ENCODE results near the gene TNXB. TPM values are rescaled to one million over a fixed set of nuclear protein-coding genes. Genes with fewer than 3 reads are reported as not detected.
A peak's percentile ranks its signal among the peaks of the same experiment; 100 is the strongest.

Gene TNXB
- total and polyA plus RNA-seq, 8 donors, result 15.1 to 408 (median 44.6) TPM

- Histone ChIP-seq H3K4me1 (peaks cover 21 to 51% (median 41%) of the 10 kb centered on the region in 4 donors), H3K27ac (peak overlapping the region in 3 of 5 donors; percentile 46 to 55 (median 54)), H3K27me3 (peaks cover 0 to 34% (median 0%) of the 10 kb centered on the region in 3 donors), H3K36me3 (peaks cover 0 to 13% (median 5%) of the 10 kb centered on the region in 4 donors), H3K4me3 (peak overlapping the region; percentile 32 to 44 (median 40)), H3K9me3 (no peaks in the 10 kb centered on the region)
- DNase-seq, result peak; percentile 86 to 91
- intact Hi-C loops (cut with DNase I; ENCODE audit: low total_unique reads), result no loop called here
- TF ChIP-seq POLR2AphosphoS5 (IDR thresholded peaks at IDR 0.05) (peak in 1 of 3 donors; percentile 44), EP300 (IDR thresholded peaks at IDR 0.05) (no peak), POLR2A (IDR thresholded peaks at IDR 0.05) (no peak)
- TF ChIP-seq, protein P1, sequence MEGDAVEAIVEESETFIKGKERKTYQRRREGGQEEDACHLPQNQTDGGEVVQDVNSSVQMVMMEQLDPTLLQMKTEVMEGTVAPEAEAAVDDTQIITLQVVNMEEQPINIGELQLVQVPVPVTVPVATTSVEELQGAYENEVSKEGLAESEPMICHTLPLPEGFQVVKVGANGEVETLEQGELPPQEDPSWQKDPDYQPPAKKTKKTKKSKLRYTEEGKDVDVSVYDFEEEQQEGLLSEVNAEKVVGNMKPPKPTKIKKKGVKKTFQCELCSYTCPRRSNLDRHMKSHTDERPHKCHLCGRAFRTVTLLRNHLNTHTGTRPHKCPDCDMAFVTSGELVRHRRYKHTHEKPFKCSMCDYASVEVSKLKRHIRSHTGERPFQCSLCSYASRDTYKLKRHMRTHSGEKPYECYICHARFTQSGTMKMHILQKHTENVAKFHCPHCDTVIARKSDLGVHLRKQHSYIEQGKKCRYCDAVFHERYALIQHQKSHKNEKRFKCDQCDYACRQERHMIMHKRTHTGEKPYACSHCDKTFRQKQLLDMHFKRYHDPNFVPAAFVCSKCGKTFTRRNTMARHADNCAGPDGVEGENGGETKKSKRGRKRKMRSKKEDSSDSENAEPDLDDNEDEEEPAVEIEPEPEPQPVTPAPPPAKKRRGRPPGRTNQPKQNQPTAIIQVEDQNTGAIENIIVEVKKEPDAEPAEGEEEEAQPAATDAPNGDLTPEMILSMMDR (IDR thresholded peaks at IDR 0.05), result peak in 2 of 7 experiments; percentile 20
- WGBS, 5 donors, result 20 to 47% (median 23%) methylated on average over 39 of the region's 39 CpGs
Measured at GRCh38 chr6:32148289-32149091, 39.4 kb upstream of the TNXB start.

DNA sequence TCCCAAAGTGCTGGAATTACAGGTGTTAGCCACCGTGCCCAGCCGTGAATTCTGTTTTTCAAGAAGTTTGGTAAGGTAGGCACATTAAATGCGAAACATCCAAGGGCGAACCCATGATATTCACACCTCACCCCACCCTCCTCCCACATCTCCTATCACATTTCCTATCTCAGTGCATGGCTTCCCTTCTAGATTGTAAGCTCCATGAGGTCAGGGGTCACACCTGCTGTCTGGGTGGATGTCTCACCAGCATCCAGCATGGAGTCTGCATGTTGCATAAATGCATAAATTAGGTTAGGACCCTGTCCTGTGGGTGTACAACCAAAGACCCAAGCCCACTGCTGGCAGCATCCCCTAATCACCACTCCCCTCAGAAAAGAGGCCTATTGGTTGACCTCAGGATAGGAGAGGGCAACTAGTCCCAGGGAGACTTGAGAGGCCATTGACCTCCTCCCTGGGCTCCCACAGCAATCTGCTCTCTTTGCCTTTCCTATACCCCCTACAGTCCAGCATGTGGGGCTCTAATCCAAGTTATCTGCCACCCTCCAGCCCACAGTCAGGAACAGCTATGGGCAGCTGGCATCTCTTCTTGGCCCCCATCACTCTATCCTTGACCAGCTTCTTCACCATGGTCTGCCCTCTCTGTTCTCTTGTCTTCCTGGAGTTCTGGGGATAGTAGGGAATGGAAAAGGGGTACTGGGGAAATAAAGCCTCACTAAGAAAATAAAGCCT is 38.4 kb upstream of the TNXB start:
- WGBS, 5 donors, result 83 to 96% (median 92%) methylated on average over 4 of the region's 4 CpGs
- intact Hi-C loops (cut with DNase I; ENCODE audit: low total_unique reads), result no loop called here
- H3K4me1 ChIP-seq, result peaks cover 12 to 42% (median 32%) of the 10 kb centered on the region in 4 donors
- no peak overlapping the region for H3K27ac ChIP-seq
- H3K36me3 ChIP-seq, result peaks cover 0 to 13% (median 5%) of the 10 kb centered on the region in 4 donors
- no peaks in the 10 kb centered on the region for H3K9me3 ChIP-seq
- H3K27me3 ChIP-seq, result peaks cover 0 to 34% (median 0%) of the 10 kb centered on the region in 3 donors
- no peak for DNase-seq
- TF ChIP-seq, protein P1 (IDR thresholded peaks at IDR 0.05), result no peak
- no peak for TF ChIP-seq EP300 (IDR thresholded peaks at IDR 0.05)
- no peak for TF ChIP-seq POLR2A (IDR thresholded peaks at IDR 0.05)
- no peak for TF ChIP-seq POLR2AphosphoS5 (IDR thresholded peaks at IDR 0.05)
- H3K4me3 ChIP-seq, result peak overlapping the region in 3 of 4 donors; percentile 32 to 44 (median 37)

DNA sequence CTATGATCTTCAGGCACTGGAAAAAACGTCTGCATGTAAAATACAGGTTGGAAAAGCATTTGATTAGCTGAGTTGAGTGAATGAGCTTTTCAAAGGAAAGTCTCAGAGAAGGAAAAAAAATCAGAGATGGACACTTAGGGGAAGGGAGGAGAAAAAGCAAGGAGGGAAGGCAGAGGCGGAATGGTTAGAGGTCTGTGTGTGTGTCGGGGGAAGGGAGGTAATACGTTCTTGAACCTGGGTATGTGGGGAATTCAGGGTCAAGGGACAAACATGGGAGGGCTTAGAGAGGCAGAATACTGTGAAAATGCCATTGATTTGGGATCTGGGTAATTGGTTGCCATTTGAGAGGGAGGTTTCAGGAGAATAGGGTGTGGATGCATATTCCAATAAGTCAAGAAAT is 37.5 kb upstream of the TNXB start:
- TF ChIP-seq POLR2A (IDR thresholded peaks at IDR 0.05), result no peak
- TF ChIP-seq POLR2AphosphoS5 (IDR thresholded peaks at IDR 0.05), result no peak
- TF ChIP-seq, protein P1 (IDR thresholded peaks at IDR 0.05), result no peak
- no peak for TF ChIP-seq EP300 (IDR thresholded peaks at IDR 0.05)
- no peak overlapping the region for H3K4me3 ChIP-seq
- no peaks in the 10 kb centered on the region for H3K9me3 ChIP-seq
- peaks cover 0 to 30% (median 0%) of the 10 kb centered on the region in 3 donors for H3K27me3 ChIP-seq
- no peak for DNase-seq
- peaks cover 5 to 35% (median 25%) of the 10 kb centered on the region in 4 donors for H3K4me1 ChIP-seq
- 43 to 51% (median 46%) methylated on average over 4 of the region's 4 CpGs for WGBS, 5 donors
- peaks cover 0 to 13% (median 5%) of the 10 kb centered on the region in 4 donors for H3K36me3 ChIP-seq
- intact Hi-C loops (cut with DNase I; ENCODE audit: low total_unique reads), result no loop called here
- peak overlapping the region in 1 of 5 donors; percentile 1 for H3K27ac ChIP-seq

GRCh38 chr6:32146287-32146686 is 37.1 kb upstream of the TNXB start:
- H3K4me1 ChIP-seq, result peaks cover 5 to 32% (median 23%) of the 10 kb centered on the region in 4 donors
- WGBS, 5 donors, result 60 to 80% (median 67%) methylated on average over 1 of the region's 1 CpG

More at GRCh38 chr6:32146287-32146686, 37.1 kb upstream of the TNXB start:
- Histone ChIP-seq H3K27ac (peak overlapping the region in 1 of 5 donors; percentile 1), H3K36me3 (peaks cover 0 to 13% (median 5%) of the 10 kb centered on the region in 4 donors), H3K9me3 (no peaks in the 10 kb centered on the region), H3K27me3 (peaks cover 0 to 26% (median 0%) of the 10 kb centered on the region in 3 donors), H3K4me3 (no peak overlapping the region)
- intact Hi-C loops (cut with DNase I; ENCODE audit: low total_unique reads), result no loop called here
- DNase-seq, result peak in 1 of 2 donors; percentile 28
- TF ChIP-seq EP300 (IDR thresholded peaks at IDR 0.05), result no peak
- TF ChIP-seq POLR2A (IDR thresholded peaks at IDR 0.05), result no peak
- no peak for TF ChIP-seq POLR2AphosphoS5 (IDR thresholded peaks at IDR 0.05)
- TF ChIP-seq, protein P1 (IDR thresholded peaks at IDR 0.05), result no peak
